ENCODE measurements around the gene FAT3.

- TF ChIP-seq ZNF24 (IDR thresholded peaks at IDR 0.05) (no peak), ESRRA (CRISPR knock-in tag; IDR thresholded peaks at IDR 0.05; ENCODE audit: low read depth) (no peak)
Measured at GRCh38 chr11:92225568-92226330, 1.1 kb downstream of the FAT3 start.
